GM20000 (cell line): Measurements from ENCODE around the gene GLI1.

ENCODE experiments used
- DNase-seq: peaks from one replicate; pipeline ENCODE4 v3.0.0; 2012; ENCODE audit warnings: low spot score
- CTCF ChIP-seq: IDR thresholded peaks from 2 replicates; pipeline ENCODE4 v1.5.1; 2012; ENCODE audit warnings: mild to moderate bottlenecking, control low read depth; ENCODE audit errors: extremely low read depth, missing control alignments

Gene GLI1

DNA sequence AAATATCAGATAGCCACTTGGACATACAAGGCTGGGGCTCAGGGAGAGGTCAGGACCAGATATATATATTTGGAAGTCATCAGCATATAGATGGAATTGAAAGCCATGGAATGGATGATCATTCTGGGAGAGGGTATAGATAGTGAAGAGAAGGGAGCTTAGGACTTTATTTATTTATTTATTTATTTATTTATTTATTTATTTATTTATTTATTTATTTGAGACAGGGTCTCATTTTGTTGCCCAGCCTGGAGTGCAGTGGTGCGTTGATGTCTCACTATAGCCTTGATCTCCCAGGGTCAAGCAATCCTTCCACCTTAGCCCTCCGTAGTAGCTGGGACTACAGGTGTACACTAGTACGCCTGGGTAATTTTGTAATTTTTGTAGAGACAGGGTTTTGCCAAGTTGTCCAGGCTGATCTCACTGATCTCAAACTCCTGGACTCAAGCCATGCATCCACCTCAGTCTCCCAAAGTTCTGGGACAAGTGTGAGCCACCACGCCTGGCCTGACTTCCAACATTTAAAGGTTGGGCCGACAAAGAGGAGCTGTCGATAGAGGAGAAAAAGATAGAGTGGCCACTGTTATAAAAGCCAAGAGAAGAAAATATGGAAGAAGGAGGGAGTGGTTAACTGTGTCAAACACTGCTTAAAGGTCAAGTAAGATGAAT is 13.2 kb upstream of the GLI1 start:
- TF ChIP-seq CTCF: no peak
- DNase-seq: no peak

DNA sequence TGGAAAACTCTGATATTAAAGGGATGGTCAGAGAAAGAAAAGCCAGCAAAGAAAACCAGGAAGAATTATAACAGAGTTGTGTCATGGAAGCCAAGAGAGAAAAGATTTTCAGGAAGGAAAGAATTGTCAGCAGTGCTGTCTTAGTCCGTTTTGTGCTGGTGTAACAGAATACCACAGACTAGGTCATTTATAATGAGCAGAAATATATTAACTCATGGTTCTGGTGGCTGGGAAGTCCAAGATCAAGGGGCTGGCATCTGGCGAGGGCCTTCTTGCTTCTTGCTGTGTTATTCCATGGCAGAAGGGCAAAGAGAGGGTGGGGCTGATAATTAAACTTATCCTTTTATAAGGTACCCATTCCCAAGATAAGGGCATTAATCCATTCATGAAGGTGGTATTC is 10.9 kb upstream of the GLI1 start:
- TF ChIP-seq CTCF: no peak
- DNase-seq: no peak

- no peak for TF ChIP-seq CTCF
- no peak for DNase-seq
Observed at GRCh38 chr12:57449375-57449774, 10.2 kb upstream of the GLI1 start.

- no peak for DNase-seq
- TF ChIP-seq CTCF: no peak
Observed at GRCh38 chr12:57450057-57450456, 9.5 kb upstream of the GLI1 start.

GRCh38 chr12:57451233-57451778 is 8.3 kb upstream of the GLI1 start:
- no peak for TF ChIP-seq CTCF
- DNase-seq: no peak

- no peak for TF ChIP-seq CTCF
- DNase-seq: no peak
Observed at GRCh38 chr12:57452181-57452936, 7.2 kb upstream of the GLI1 start.

- DNase-seq: peak; percentile 69
- TF ChIP-seq CTCF: peak; percentile 98
Observed at GRCh38 chr12:57452937-57453509, 6.6 kb upstream of the GLI1 start.
